Measurements from ENCODE around the gene SLITRK5.

Gene SLITRK5

GRCh38 chr13:87674247-87674738 lies 3.1 kb downstream of the SLITRK5 start:
- Histone ChIP-seq H4K8ac (ENCODE audit: low read depth, low read length) (no peak overlapping the region), H3K4me1 (ENCODE audit: control insufficient read depth in 2 of 2, insufficient read depth in 1 of 2, low read depth in 1 of 2, low read length in 2 of 2) (peaks cover 0 to 10% of the 10 kb centered on the region in 2 donors), H2AFZ (ENCODE audit: low read length) (peak overlapping the region; percentile 98), H3K4me3 (ENCODE audit: low read length in 2 of 2) (peak overlapping the region; percentile 70 to 95), H2BK12ac (ENCODE audit: low read length) (no peak overlapping the region), H3K4ac (ENCODE audit: low read length) (no peak overlapping the region), H3K4me2 (ENCODE audit: insufficient read depth, low read length, poor library complexity, severe bottlenecking) (peak overlapping the region; percentile 94), H3K18ac (ENCODE audit: low read length) (no peak overlapping the region), H3K27me3 (ENCODE audit: control insufficient read depth in 3 of 3, insufficient read depth in 3 of 3, low read depth in 1 of 3, low read length in 3 of 3) (peaks cover 0 to 44% (median 26%) of the 10 kb centered on the region in 3 experiments), H3K79me1 (ENCODE audit: low read depth, low read length) (no peaks in the 10 kb centered on the region), H4K91ac (ENCODE audit: low read depth, low read length, poor library complexity) (no peak overlapping the region), H2BK15ac (ENCODE audit: low read length) (no peak overlapping the region), H3K36me3 (replicated peaks in 1 of 2; ENCODE audit: control insufficient read depth in 2 of 2, insufficient read depth in 2 of 2, low read length in 2 of 2) (peaks cover 5 to 41% of the 10 kb centered on the region in 2 donors), H3K9ac (ENCODE audit: low read depth, low read length, poor library complexity) (peak overlapping the region; percentile 21), H2BK120ac (ENCODE audit: low read depth, low read length) (no peak overlapping the region), H3K14ac (ENCODE audit: low read length) (no peak overlapping the region), H3K23ac (ENCODE audit: low read depth, low read length, poor library complexity) (no peak overlapping the region), H3K27ac (replicated peaks; ENCODE audit: low read length) (no peak overlapping the region), H2AK5ac (ENCODE audit: low read depth, low read length) (no peak overlapping the region), H3K9me3 (replicated peaks in 1 of 2; ENCODE audit: control insufficient read depth in 2 of 2, insufficient read depth in 1 of 2, low read depth in 1 of 2, low read length in 2 of 2) (peaks cover 18% of the 10 kb centered on the region in 2 donors), H2BK5ac (ENCODE audit: low read length) (no peak overlapping the region)
- peak; percentile 30 for DNase-seq (ENCODE audit: low spot score)
- no CpG with 5 or more reads among the region's 27 CpGs for WGBS, 2 donors (ENCODE audit: extremely low coverage in 2 of 2, insufficient read length in 2 of 2, insufficient replicate concordance in 1 of 2)

GRCh38 chr13:87675851-87676250 lies 4.7 kb downstream of the SLITRK5 start:
- no peak for DNase-seq (ENCODE audit: low spot score)
- no peak overlapping the region for H3K9ac ChIP-seq (ENCODE audit: low read depth, low read length, poor library complexity)
- WGBS, 2 donors (ENCODE audit: extremely low coverage in 2 of 2, insufficient read length in 2 of 2, insufficient replicate concordance in 1 of 2): no CpG with 5 or more reads among the region's 10 CpGs

GRCh38 chr13:87676254-87677042 lies 5.3 kb downstream of the SLITRK5 start:
- DNase-seq (ENCODE audit: low spot score): no peak
- no CpG with 5 or more reads among the region's 33 CpGs for WGBS, 2 donors (ENCODE audit: extremely low coverage in 2 of 2, insufficient read length in 2 of 2, insufficient replicate concordance in 1 of 2)
- H2BK15ac ChIP-seq (ENCODE audit: low read length): no peak overlapping the region
- no peaks in the 10 kb centered on the region for H3K79me1 ChIP-seq (ENCODE audit: low read depth, low read length)
- H4K91ac ChIP-seq (ENCODE audit: low read depth, low read length, poor library complexity): no peak overlapping the region
- H3K4me2 ChIP-seq (ENCODE audit: insufficient read depth, low read length, poor library complexity, severe bottlenecking): no peak overlapping the region
- no peak overlapping the region for H3K9ac ChIP-seq (ENCODE audit: low read depth, low read length, poor library complexity)
- peaks cover 0 to 44% (median 26%) of the 10 kb centered on the region in 3 experiments for H3K27me3 ChIP-seq (ENCODE audit: control insufficient read depth in 3 of 3, insufficient read depth in 3 of 3, low read depth in 1 of 3, low read length in 3 of 3)
- H3K18ac ChIP-seq (ENCODE audit: low read length): no peak overlapping the region
- no peak overlapping the region for H2BK120ac ChIP-seq (ENCODE audit: low read depth, low read length)
- H3K4me1 ChIP-seq (ENCODE audit: control insufficient read depth in 2 of 2, insufficient read depth in 1 of 2, low read depth in 1 of 2, low read length in 2 of 2): peaks cover 0 to 10% of the 10 kb centered on the region in 2 donors
- no peak overlapping the region for H3K14ac ChIP-seq (ENCODE audit: low read length)
- peaks cover 18% of the 10 kb centered on the region in 2 donors for H3K9me3 ChIP-seq (replicated peaks in 1 of 2; ENCODE audit: control insufficient read depth in 2 of 2, insufficient read depth in 1 of 2, low read depth in 1 of 2, low read length in 2 of 2)
- H4K8ac ChIP-seq (ENCODE audit: low read depth, low read length): no peak overlapping the region
- peak overlapping the region; percentile 4 for H2BK5ac ChIP-seq (ENCODE audit: low read length)
- H3K36me3 ChIP-seq (replicated peaks in 1 of 2; ENCODE audit: control insufficient read depth in 2 of 2, insufficient read depth in 2 of 2, low read length in 2 of 2): peaks cover 5 to 55% of the 10 kb centered on the region in 2 donors
- no peak overlapping the region for H3K4ac ChIP-seq (ENCODE audit: low read length)
- H2BK12ac ChIP-seq (ENCODE audit: low read length): no peak overlapping the region
- H3K23ac ChIP-seq (ENCODE audit: low read depth, low read length, poor library complexity): peak overlapping the region; percentile 22
- H3K4me3 ChIP-seq (ENCODE audit: low read length in 2 of 2): peak overlapping the region in 1 of 2 donors; percentile 56
- peak overlapping the region; percentile 35 for H2AK5ac ChIP-seq (ENCODE audit: low read depth, low read length)
- no peak overlapping the region for H2AFZ ChIP-seq (ENCODE audit: low read length)
- no peak overlapping the region for H3K27ac ChIP-seq (replicated peaks; ENCODE audit: low read length)

More at GRCh38 chr13:87675851-87676250, 4.7 kb downstream of the SLITRK5 start:
- Histone ChIP-seq H2BK5ac (ENCODE audit: low read length) (no peak overlapping the region), H2BK15ac (ENCODE audit: low read length) (no peak overlapping the region), H3K4me2 (ENCODE audit: insufficient read depth, low read length, poor library complexity, severe bottlenecking) (no peak overlapping the region), H3K27ac (replicated peaks; ENCODE audit: low read length) (no peak overlapping the region), H3K4ac (ENCODE audit: low read length) (no peak overlapping the region), H4K91ac (ENCODE audit: low read depth, low read length, poor library complexity) (no peak overlapping the region), H2AFZ (ENCODE audit: low read length) (no peak overlapping the region), H3K36me3 (replicated peaks in 1 of 2; ENCODE audit: control insufficient read depth in 2 of 2, insufficient read depth in 2 of 2, low read length in 2 of 2) (peaks cover 5 to 54% of the 10 kb centered on the region in 2 donors), H3K4me1 (ENCODE audit: control insufficient read depth in 2 of 2, insufficient read depth in 1 of 2, low read depth in 1 of 2, low read length in 2 of 2) (peaks cover 0 to 10% of the 10 kb centered on the region in 2 donors), H3K18ac (ENCODE audit: low read length) (no peak overlapping the region), H2BK12ac (ENCODE audit: low read length) (no peak overlapping the region), H4K8ac (ENCODE audit: low read depth, low read length) (no peak overlapping the region), H3K9me3 (replicated peaks in 1 of 2; ENCODE audit: control insufficient read depth in 2 of 2, insufficient read depth in 1 of 2, low read depth in 1 of 2, low read length in 2 of 2) (peaks cover 18% of the 10 kb centered on the region in 2 donors), H2AK5ac (ENCODE audit: low read depth, low read length) (no peak overlapping the region), H3K27me3 (ENCODE audit: control insufficient read depth in 3 of 3, insufficient read depth in 3 of 3, low read depth in 1 of 3, low read length in 3 of 3) (peaks cover 0 to 44% (median 26%) of the 10 kb centered on the region in 3 experiments), H2BK120ac (ENCODE audit: low read depth, low read length) (no peak overlapping the region), H3K23ac (ENCODE audit: low read depth, low read length, poor library complexity) (no peak overlapping the region), H3K14ac (ENCODE audit: low read length) (no peak overlapping the region), H3K79me1 (ENCODE audit: low read depth, low read length) (no peaks in the 10 kb centered on the region), H3K4me3 (ENCODE audit: low read length in 2 of 2) (no peak overlapping the region)

GRCh38 chr13:87677043-87677495 lies 5.9 kb downstream of the SLITRK5 start:
- H3K23ac ChIP-seq (ENCODE audit: low read depth, low read length, poor library complexity): no peak overlapping the region
- peak overlapping the region; percentile 77 for H3K18ac ChIP-seq (ENCODE audit: low read length)
- H4K91ac ChIP-seq (ENCODE audit: low read depth, low read length, poor library complexity): no peak overlapping the region
- H2AFZ ChIP-seq (ENCODE audit: low read length): no peak overlapping the region
- H4K8ac ChIP-seq (ENCODE audit: low read depth, low read length): no peak overlapping the region
- no peak overlapping the region for H2BK12ac ChIP-seq (ENCODE audit: low read length)
- H2BK15ac ChIP-seq (ENCODE audit: low read length): no peak overlapping the region
- peaks cover 0 to 10% of the 10 kb centered on the region in 2 donors for H3K4me1 ChIP-seq (ENCODE audit: control insufficient read depth in 2 of 2, insufficient read depth in 1 of 2, low read depth in 1 of 2, low read length in 2 of 2)
- H2AK5ac ChIP-seq (ENCODE audit: low read depth, low read length): no peak overlapping the region
- peaks cover 5 to 55% of the 10 kb centered on the region in 2 donors for H3K36me3 ChIP-seq (replicated peaks in 1 of 2; ENCODE audit: control insufficient read depth in 2 of 2, insufficient read depth in 2 of 2, low read length in 2 of 2)
- peak overlapping the region; percentile 73 for H3K4me2 ChIP-seq (ENCODE audit: insufficient read depth, low read length, poor library complexity, severe bottlenecking)
- no peak overlapping the region for H3K14ac ChIP-seq (ENCODE audit: low read length)
- no peak overlapping the region for H2BK5ac ChIP-seq (ENCODE audit: low read length)
- no CpG with 5 or more reads among the region's 29 CpGs for WGBS, 2 donors (ENCODE audit: extremely low coverage in 2 of 2, insufficient read length in 2 of 2, insufficient replicate concordance in 1 of 2)
- no peak for DNase-seq (ENCODE audit: low spot score)
- peak overlapping the region in 1 of 2 donors; percentile 56 for H3K4me3 ChIP-seq (ENCODE audit: low read length in 2 of 2)
- H3K27ac ChIP-seq (replicated peaks; ENCODE audit: low read length): no peak overlapping the region
- peaks cover 0 to 44% (median 26%) of the 10 kb centered on the region in 3 experiments for H3K27me3 ChIP-seq (ENCODE audit: control insufficient read depth in 3 of 3, insufficient read depth in 3 of 3, low read depth in 1 of 3, low read length in 3 of 3)
- H3K79me1 ChIP-seq (ENCODE audit: low read depth, low read length): no peaks in the 10 kb centered on the region
- H3K4ac ChIP-seq (ENCODE audit: low read length): no peak overlapping the region
- H3K9me3 ChIP-seq (replicated peaks in 1 of 2; ENCODE audit: control insufficient read depth in 2 of 2, insufficient read depth in 1 of 2, low read depth in 1 of 2, low read length in 2 of 2): peaks cover 18% of the 10 kb centered on the region in 2 donors
- no peak overlapping the region for H3K9ac ChIP-seq (ENCODE audit: low read depth, low read length, poor library complexity)
- no peak overlapping the region for H2BK120ac ChIP-seq (ENCODE audit: low read depth, low read length)

All from neuronal stem cell (in vitro differentiated cells).